RWPE1 (cell line): ENCODE measurements around the gene CHCHD3.

Source experiments
- CTCF ChIA-PET: fragments of 350-600 bp; sonication (Branson Sonifier 250); formaldehyde crosslinking; extraction: SDS; loops from one replicate; lab custom pipeline; 2021; lab: Yijun Ruan, JAX
- POLR2A ChIA-PET: fragments of 400-600 bp; formaldehyde crosslinking; extraction: SDS; loops from one replicate; lab custom pipeline; 2020; ENCODE audit warnings: antibody characterized with exemption; ENCODE audit not compliant: low non-redundant PET; lab: Yijun Ruan, JAX
- DNase-seq: peaks from one replicate; pipeline ENCODE4 v3.0.0; 2012; ENCODE audit warnings: low spot score
- H3K27ac ChIP-seq: fragments of 450-650 bp; 2 replicates; pipeline ENCODE4 v1.5.1; 2017
- CTCF ChIP-seq: fragments of 450-650 bp; conservative IDR thresholded peaks from 2 replicates; pipeline ENCODE4 v1.5.1; 2017; ENCODE audit warnings: low read depth, mild to moderate bottlenecking

The CHCHD3 gene

DNA sequence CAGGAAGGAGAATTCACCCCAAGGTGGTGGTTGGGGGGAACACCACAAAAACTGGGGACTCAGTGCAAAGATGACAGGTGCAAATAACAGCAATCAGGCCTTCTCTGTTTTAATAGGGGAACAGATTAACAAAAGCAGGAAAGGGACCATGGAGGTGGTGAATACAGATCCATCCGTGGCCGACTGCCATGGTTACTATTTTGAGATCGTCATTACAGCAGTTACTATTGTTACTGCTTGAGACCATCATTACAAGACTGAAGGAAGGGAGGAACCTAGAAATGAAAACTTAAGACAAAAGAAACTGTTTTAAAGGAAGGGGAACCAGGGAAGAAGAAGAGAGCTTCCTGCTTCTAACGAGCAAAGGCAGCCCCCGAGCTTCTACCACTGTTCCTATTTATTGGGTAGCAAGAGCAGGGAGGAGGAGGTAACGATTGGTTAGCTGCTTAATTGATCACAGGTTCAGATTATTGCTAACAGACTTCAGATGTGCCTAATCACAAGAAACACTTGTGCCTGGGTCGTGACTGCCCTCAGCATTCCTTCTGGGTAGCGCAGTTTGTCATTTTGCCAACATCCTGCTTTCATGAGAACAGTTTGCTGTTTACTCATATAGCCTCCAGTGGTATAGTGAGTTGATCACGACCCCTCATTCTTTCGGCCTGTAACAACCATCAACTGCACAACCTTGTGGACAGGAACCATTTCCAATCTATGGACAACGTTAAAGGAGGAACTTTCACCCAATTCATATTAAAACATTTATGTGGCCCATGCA is 216.3 kb downstream of the CHCHD3 start:
- ChIA-PET POLR2A (no interaction called here), CTCF (no interaction called here)
- no peak for DNase-seq
- H3K27ac ChIP-seq: no peak overlapping the region
- TF ChIP-seq CTCF: no peak

- POLR2A ChIA-PET: no interaction called here
- no peak overlapping the region for H3K27ac ChIP-seq
- no peak for TF ChIP-seq CTCF
- no peak for DNase-seq
- CTCF ChIA-PET: no interaction called here
Observed at GRCh38 chr7:132861940-132862554, 219.8 kb downstream of the CHCHD3 start.

DNA sequence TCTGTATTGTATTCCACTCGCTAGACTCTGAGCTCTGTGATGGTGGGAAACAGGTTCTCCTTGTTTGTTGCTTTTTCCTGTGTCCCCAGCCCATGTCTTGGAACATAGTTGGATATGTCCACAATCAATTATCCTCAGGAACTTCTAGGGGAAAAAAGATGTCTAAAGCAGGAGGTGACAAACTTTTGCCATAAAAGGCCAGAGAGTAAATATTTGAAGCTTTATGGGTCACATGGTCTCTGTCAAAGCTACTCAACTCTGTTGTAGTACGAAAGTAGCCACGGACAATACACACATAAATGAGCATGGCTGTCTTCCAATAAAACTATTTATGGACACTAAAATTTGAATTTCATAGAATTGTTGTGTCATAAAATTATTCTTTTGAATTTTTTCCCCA is 220.5 kb downstream of the CHCHD3 start:
- TF ChIP-seq CTCF: no peak
- H3K27ac ChIP-seq: no peak overlapping the region
- ChIA-PET CTCF (no interaction called here), POLR2A (no interaction called here)
- DNase-seq: no peak

DNA sequence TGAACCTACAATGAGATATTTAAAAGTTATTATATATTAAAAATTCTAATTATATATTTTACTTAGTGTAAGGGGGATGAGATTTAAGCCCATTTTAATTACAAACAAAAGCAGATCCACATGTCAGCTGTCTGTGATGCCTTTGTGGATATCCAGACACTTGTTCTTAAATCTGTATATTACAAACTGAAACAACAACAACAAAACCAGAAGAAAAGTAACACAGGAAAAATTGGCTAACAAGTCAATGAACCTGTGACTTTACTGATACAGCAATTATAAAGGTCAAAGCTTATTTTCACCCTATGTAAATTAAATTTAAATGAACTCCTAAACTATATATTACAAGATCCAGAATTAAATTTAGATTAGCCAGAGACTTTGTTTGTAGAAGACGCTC is 222.7 kb downstream of the CHCHD3 start:
- POLR2A ChIA-PET: no interaction called here

GRCh38 chr7:132858760-132859159 is 223.1 kb downstream of the CHCHD3 start:
- no peak for TF ChIP-seq CTCF
- no peak for DNase-seq
- no peak overlapping the region for H3K27ac ChIP-seq
- POLR2A ChIA-PET: no interaction called here
- CTCF ChIA-PET: no interaction called here

More for the DNA sequence above, 222.7 kb downstream of the CHCHD3 start:
- H3K27ac ChIP-seq: no peak overlapping the region
- CTCF ChIA-PET: interaction anchor here (0.5 kb wide), 2 partner anchors 25 to 878 kb away, joined by 3 read pairs; no protein-coding TSS in a partner anchor
- TF ChIP-seq CTCF: no peak
- no peak for DNase-seq

- no peak for DNase-seq
- ChIA-PET CTCF (no interaction called here), POLR2A (no interaction called here)
- no peak overlapping the region for H3K27ac ChIP-seq
- no peak for TF ChIP-seq CTCF
Observed at GRCh38 chr7:132858251-132858650, 223.6 kb downstream of the CHCHD3 start.
